Astrocyte (in vitro differentiated cells and primary cell): ENCODE results near the gene SUSD6.

Source experiments
- EZH2 ChIP-seq: IDR thresholded peaks from 2 replicates; pipeline ENCODE4 v1.6.1; 2012; ENCODE audit warnings: mild to moderate bottlenecking, low read length, inconsistent platforms; ENCODE audit not compliant: insufficient read depth
- TF ChIP-seq, protein P1 (sequence below): IDR thresholded peaks from 2 replicates; pipeline ENCODE4 v1.5.1; 2011; ENCODE audit warnings: low read depth, mild to moderate bottlenecking, inconsistent platforms, low read length, moderate library complexity; ENCODE audit not compliant: insufficient read depth

DNA sequence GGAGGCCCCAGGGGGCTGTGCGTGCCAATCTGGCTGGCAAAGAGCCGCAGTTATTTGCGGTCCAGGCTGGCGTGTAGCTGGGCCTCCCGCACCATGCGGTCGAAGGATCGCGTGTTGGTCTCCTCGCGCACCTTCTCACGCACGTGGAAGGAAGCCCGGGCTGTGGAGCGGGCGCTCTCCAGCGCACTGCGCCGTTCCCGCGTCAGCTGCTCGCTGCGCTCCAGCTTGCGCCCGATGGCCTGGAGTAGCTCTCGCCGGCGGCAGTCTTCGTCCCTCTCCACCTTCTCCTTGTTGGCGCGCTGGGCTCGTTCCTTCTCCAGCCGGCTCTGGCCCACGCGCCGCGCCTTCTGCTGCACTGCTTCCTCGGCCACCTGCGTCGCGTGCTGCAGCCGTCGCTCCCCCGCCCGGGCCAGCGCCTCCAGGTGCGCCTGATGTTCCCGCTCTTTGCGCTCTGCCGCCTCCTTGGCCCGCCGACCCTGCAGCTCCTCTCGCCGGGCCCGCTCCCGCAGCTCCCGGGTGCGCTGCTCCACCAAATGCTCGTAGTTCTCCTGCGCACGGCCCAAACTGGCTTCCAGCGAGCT is 39.9 kb upstream of the SUSD6 start:
- TF ChIP-seq, protein P1, sequence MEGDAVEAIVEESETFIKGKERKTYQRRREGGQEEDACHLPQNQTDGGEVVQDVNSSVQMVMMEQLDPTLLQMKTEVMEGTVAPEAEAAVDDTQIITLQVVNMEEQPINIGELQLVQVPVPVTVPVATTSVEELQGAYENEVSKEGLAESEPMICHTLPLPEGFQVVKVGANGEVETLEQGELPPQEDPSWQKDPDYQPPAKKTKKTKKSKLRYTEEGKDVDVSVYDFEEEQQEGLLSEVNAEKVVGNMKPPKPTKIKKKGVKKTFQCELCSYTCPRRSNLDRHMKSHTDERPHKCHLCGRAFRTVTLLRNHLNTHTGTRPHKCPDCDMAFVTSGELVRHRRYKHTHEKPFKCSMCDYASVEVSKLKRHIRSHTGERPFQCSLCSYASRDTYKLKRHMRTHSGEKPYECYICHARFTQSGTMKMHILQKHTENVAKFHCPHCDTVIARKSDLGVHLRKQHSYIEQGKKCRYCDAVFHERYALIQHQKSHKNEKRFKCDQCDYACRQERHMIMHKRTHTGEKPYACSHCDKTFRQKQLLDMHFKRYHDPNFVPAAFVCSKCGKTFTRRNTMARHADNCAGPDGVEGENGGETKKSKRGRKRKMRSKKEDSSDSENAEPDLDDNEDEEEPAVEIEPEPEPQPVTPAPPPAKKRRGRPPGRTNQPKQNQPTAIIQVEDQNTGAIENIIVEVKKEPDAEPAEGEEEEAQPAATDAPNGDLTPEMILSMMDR = no peak
- peak; percentile 64 for TF ChIP-seq EZH2
